Upper lobe of left lung (tissue), 6 donors: ENCODE measurements around the gene TECPR1. TPM values are rescaled to one million over a fixed set of nuclear protein-coding genes. Genes with fewer than 3 reads are reported as not detected.

ENCODE experiments used
- ATAC-seq, 2 donors: fragments of 200-7000 bp; cut with Tn5 transposase; one replicate each; pipeline ENCODE4 v1.9.1; 2022; ENCODE audit warnings: mild to moderate bottlenecking in 2 of 2, moderate library complexity in 2 of 2; ENCODE audit not compliant: low FRiP score in 2 of 2
- DNase-seq, 2 donors: peaks; one replicate each; pipeline ENCODE4 v3.0.0-alpha.2; 2019 to 2020
- H3K27ac ChIP-seq, 4 donors: fragments of 200-600 bp; sonication (generic); one replicate each; pipeline ENCODE4 v1.5.1; 2016 to 2019
- H3K27me3 ChIP-seq, 4 donors: fragments of 200-600 bp; sonication (generic); one replicate each; pipeline ENCODE4 v1.5.1; 2017 to 2019
- H3K36me3 ChIP-seq, 4 donors: fragments of 200-600 bp; sonication (generic); one replicate each; pipeline ENCODE4 v1.5.1; 2016 to 2019
- H3K4me1 ChIP-seq, 4 donors: fragments of 200-600 bp; sonication (generic); one replicate each; pipeline ENCODE4 v1.5.1; 2018 to 2019
- H3K4me3 ChIP-seq, 4 donors: fragments of 200-600 bp; sonication (generic); one replicate each; pipeline ENCODE4 v1.5.1; 2017 to 2019; ENCODE audit warnings: mild to moderate bottlenecking in 2 of 4, moderate library complexity in 1 of 4
- H3K9me3 ChIP-seq, 4 donors: fragments of 200-600 bp; sonication (generic); one replicate each; pipeline ENCODE4 v1.5.1; 2018 to 2019
- EP300 ChIP-seq, 4 donors: sonication (generic); formaldehyde crosslinking; IDR thresholded peaks; one replicate each; pipeline ENCODE4 v1.5.1; 2017; ENCODE audit warnings: antibody characterized with exemption in 4 of 4, control low read depth in 2 of 4
- POLR2A ChIP-seq, 4 donors: fragments of 450-650 bp; IDR thresholded peaks; one replicate each; pipeline ENCODE4 v1.5.1; 2016 to 2017; ENCODE audit warnings: antibody characterized with exemption in 4 of 4, mild to moderate bottlenecking in 2 of 4
- POLR2AphosphoS5 ChIP-seq, 2 donors: sonication (generic); formaldehyde crosslinking; IDR thresholded peaks; one replicate each; pipeline ENCODE4 v1.5.1; 2017; ENCODE audit warnings: antibody characterized with exemption in 2 of 2
- WGBS, 2 donors: methylation state at CpG; one replicate each; pipeline ENCODE4 v1.1.5; 2017 to 2018; 5-methylcytosine and 5-hydroxymethylcytosine counted together
- total RNA-seq, 6 donors: library from RNA; depleted of rRNA in 4 of 6; stranded (reverse); fragments of >200 nt in 4 of 6; gene quantifications; one replicate each; pipeline versions ENCODE4 v1.1.0 to v1.2.1, GENCODE V29; 2016 to 2021
- TF ChIP-seq, protein P1 (sequence below), 6 experiments: fragments of 450-650 bp in 4 of 6; fragments of 200-600 bp in 2 of 6; sonication (generic) in 2 of 6; IDR thresholded peaks; one replicate each; pipeline ENCODE4 v1.5.1; 2016 to 2019; ENCODE audit warnings: antibody characterized with exemption in 6 of 6
- donor health status: DM: no; HTN: no; CAD: no; lungs with moderate emphysema.
- donor health status: DM: no; HTN: yes; CAD: no; lungs with severe emphysema.

TECPR1 gene
- total RNA-seq, 6 donors from 2014 or later = 16.6 to 101 (median 55.0) TPM

GRCh38 chr7:98192781-98193457, 59.1 kb downstream of the TECPR1 start:
- 92 to 94% methylated on average over 22 of the region's 22 CpGs for WGBS, 2 donors
- no peak for ATAC-seq
- H3K36me3 ChIP-seq = peaks cover 14 to 66% (median 53%) of the 10 kb centered on the region in 4 donors

DNA sequence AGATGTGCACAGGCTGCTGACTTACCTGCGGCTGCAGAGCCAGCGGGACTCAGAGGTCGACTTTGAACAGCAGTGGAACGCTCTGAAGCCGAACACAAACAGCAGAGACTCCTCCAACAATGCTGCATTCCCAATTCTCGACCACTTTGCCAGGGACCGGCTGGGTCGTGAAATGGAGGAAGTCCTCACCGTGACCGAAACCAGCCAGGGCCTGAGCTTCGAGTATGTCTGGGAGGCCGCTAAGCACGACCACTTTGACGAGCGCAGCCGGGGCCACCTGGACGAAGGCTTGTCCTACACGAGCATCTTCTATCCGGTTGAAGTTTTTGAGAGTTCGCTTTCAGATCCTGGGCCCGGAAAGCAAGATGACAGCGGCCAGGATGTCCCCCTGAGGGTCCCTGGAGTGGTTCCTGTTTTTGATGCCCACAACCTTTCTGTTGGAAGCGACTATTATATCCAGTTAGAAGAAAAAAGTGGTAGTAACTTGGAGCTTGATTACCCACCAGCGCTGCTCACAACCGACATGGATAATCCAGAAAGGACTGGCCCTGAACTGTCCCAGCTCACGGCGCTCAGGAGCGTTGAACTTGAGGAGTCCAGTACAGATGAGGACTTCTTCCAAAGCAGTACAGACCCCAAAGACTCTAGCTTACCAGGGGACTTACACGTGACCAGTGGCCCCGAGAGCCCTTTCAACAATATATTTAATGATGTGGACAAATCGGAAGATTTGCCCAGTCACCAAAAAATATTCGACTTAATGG, 60.2 kb downstream of the TECPR1 start:
- Histone ChIP-seq H3K9me3 (no peaks in the 10 kb centered on the region), H3K27ac (no peak overlapping the region), H3K36me3 (peaks cover 14 to 70% (median 53%) of the 10 kb centered on the region in 4 donors), H3K4me1 (no peaks in the 10 kb centered on the region), H3K27me3 (no peaks in the 10 kb centered on the region), H3K4me3 (no peak overlapping the region)
- TF ChIP-seq, protein P1, sequence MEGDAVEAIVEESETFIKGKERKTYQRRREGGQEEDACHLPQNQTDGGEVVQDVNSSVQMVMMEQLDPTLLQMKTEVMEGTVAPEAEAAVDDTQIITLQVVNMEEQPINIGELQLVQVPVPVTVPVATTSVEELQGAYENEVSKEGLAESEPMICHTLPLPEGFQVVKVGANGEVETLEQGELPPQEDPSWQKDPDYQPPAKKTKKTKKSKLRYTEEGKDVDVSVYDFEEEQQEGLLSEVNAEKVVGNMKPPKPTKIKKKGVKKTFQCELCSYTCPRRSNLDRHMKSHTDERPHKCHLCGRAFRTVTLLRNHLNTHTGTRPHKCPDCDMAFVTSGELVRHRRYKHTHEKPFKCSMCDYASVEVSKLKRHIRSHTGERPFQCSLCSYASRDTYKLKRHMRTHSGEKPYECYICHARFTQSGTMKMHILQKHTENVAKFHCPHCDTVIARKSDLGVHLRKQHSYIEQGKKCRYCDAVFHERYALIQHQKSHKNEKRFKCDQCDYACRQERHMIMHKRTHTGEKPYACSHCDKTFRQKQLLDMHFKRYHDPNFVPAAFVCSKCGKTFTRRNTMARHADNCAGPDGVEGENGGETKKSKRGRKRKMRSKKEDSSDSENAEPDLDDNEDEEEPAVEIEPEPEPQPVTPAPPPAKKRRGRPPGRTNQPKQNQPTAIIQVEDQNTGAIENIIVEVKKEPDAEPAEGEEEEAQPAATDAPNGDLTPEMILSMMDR (IDR thresholded peaks at IDR 0.05) = no peak
- no peak for TF ChIP-seq EP300 (IDR thresholded peaks at IDR 0.05)
- no peak for TF ChIP-seq POLR2AphosphoS5 (IDR thresholded peaks at IDR 0.05)
- TF ChIP-seq POLR2A (IDR thresholded peaks at IDR 0.05) = no peak
- 94 to 97% methylated on average over 23 to 32 of the region's 32 CpGs for WGBS, 2 donors
- DNase-seq (no peak), ATAC-seq (no peak)

More at GRCh38 chr7:98192781-98193457, 59.1 kb downstream of the TECPR1 start:
- no peaks in the 10 kb centered on the region for H3K27me3 ChIP-seq
- H3K4me3 ChIP-seq = no peak overlapping the region
- H3K9me3 ChIP-seq = no peaks in the 10 kb centered on the region
- peaks cover 0 to 7% (median 0%) of the 10 kb centered on the region in 4 donors for H3K4me1 ChIP-seq
- H3K27ac ChIP-seq = no peak overlapping the region
- DNase-seq = no peak
- no peak for TF ChIP-seq POLR2A (IDR thresholded peaks at IDR 0.05)

- WGBS, 2 donors = 88 to 91% methylated on average over 11 of the region's 11 CpGs
- Histone ChIP-seq H3K27me3 (no peaks in the 10 kb centered on the region), H3K36me3 (peaks cover 14 to 52% (median 38%) of the 10 kb centered on the region in 4 donors), H3K4me3 (no peak overlapping the region), H3K27ac (no peak overlapping the region), H3K9me3 (no peaks in the 10 kb centered on the region), H3K4me1 (no peaks in the 10 kb centered on the region)
- DNase-seq (no peak), ATAC-seq (no peak)
- TF ChIP-seq POLR2A (IDR thresholded peaks at IDR 0.05) = no peak
- no peak for TF ChIP-seq EP300 (IDR thresholded peaks at IDR 0.05)
- TF ChIP-seq POLR2AphosphoS5 (IDR thresholded peaks at IDR 0.05) = no peak
- TF ChIP-seq, protein P1 (IDR thresholded peaks at IDR 0.05) = no peak
These were observed 62.5 kb downstream of the TECPR1 start for GRCh38 chr7:98189559-98189958.

GRCh38 chr7:98187138-98187502, 64.9 kb downstream of the TECPR1 start:
- Histone ChIP-seq H3K27me3 (no peaks in the 10 kb centered on the region), H3K4me1 (no peaks in the 10 kb centered on the region), H3K9me3 (no peaks in the 10 kb centered on the region), H3K4me3 (no peak overlapping the region), H3K36me3 (peaks cover 7 to 28% (median 15%) of the 10 kb centered on the region in 4 donors), H3K27ac (no peak overlapping the region)
- ATAC-seq (peak in 1 of 2 donors; percentile 33), DNase-seq (no peak)
- 37 to 40% methylated on average over 1 of the region's 1 CpG for WGBS, 2 donors
- no peak for TF ChIP-seq POLR2A (IDR thresholded peaks at IDR 0.05)
- TF ChIP-seq EP300 (IDR thresholded peaks at IDR 0.05) = no peak
- no peak for TF ChIP-seq POLR2AphosphoS5 (IDR thresholded peaks at IDR 0.05)
- TF ChIP-seq, protein P1 (IDR thresholded peaks at IDR 0.05) = no peak

DNA sequence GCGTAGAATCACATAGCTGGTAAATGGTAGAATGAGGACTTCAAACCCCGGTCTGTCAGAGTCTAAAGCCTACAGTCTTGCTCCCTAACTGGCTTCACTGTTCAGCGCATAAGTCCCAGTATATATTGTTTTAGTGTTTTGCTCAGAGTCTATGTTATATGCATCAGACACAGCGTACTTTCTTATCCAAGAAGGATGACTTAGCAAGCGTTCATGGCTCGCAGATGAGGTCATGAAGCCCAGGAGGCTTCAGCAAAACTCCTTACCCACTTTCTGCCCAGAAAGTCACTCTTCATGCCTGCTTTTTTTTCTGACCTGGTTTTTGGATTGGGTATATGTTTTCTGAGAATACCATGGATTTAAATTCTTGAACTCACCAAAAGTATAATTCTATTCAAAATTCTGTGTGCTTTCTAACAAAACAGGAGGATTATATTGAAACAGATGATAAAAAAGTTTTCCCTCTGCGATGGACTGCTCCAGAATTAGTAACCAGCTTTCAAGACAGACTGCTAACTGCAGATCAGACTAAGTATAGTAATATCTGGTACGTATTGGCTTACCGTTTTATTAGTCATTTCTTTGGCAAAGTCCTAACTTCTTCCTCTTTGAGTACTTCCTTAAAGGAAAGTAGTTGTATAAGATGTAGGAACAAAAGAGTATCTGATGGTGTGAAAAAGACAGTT, 65.4 kb downstream of the TECPR1 start:
- TF ChIP-seq, protein P1 (IDR thresholded peaks at IDR 0.05) = no peak
- TF ChIP-seq POLR2A (IDR thresholded peaks at IDR 0.05) = no peak
- no peak for TF ChIP-seq EP300 (IDR thresholded peaks at IDR 0.05)
- no peak for TF ChIP-seq POLR2AphosphoS5 (IDR thresholded peaks at IDR 0.05)
- ATAC-seq (peak in 1 of 2 donors; percentile 86), DNase-seq (no peak)
- no peaks in the 10 kb centered on the region for H3K4me1 ChIP-seq
- H3K9me3 ChIP-seq = no peaks in the 10 kb centered on the region
- H3K27ac ChIP-seq = no peak overlapping the region
- H3K36me3 ChIP-seq = peaks cover 2 to 23% (median 10%) of the 10 kb centered on the region in 4 donors
- WGBS, 2 donors = 69 to 78% methylated on average over 9 of the region's 9 CpGs
- no peak overlapping the region for H3K4me3 ChIP-seq
- no peaks in the 10 kb centered on the region for H3K27me3 ChIP-seq
